ENCODE measurements around the gene ADAM19.

The ADAM19 gene

GRCh38 chr5:157561110-157561509, 14.5 kb downstream of the ADAM19 start:
- DNase-seq = no peak

GRCh38 chr5:157559301-157559700, 16.3 kb downstream of the ADAM19 start:
- DNase-seq = no peak

- no peak for DNase-seq
Measured at GRCh38 chr5:157558681-157559080, 16.9 kb downstream of the ADAM19 start.

GRCh38 chr5:157558041-157558595, 17.5 kb downstream of the ADAM19 start:
- DNase-seq = no peak

GRCh38 chr5:157556615-157557418, 18.8 kb downstream of the ADAM19 start:
- no peak for DNase-seq

GRCh38 chr5:157555037-157555640, 20.4 kb downstream of the ADAM19 start:
- no peak for DNase-seq

GRCh38 chr5:157554179-157555036, 21.2 kb downstream of the ADAM19 start:
- DNase-seq = no peak

- no peak for DNase-seq
Measured at GRCh38 chr5:157552650-157553049, 22.9 kb downstream of the ADAM19 start.

GRCh38 chr5:157550663-157551062, 24.9 kb downstream of the ADAM19 start:
- no peak for DNase-seq

GRCh38 chr5:157549954-157550549, 25.5 kb downstream of the ADAM19 start:
- DNase-seq = no peak

GRCh38 chr5:157549283-157549629, 26.3 kb downstream of the ADAM19 start:
- DNase-seq = no peak

- no peak for DNase-seq
Measured at GRCh38 chr5:157548513-157549282, 26.9 kb downstream of the ADAM19 start.

GRCh38 chr5:157547941-157548512, 27.5 kb downstream of the ADAM19 start:
- no peak for DNase-seq

- DNase-seq = no peak
Measured at GRCh38 chr5:157546456-157547100, 29.0 kb downstream of the ADAM19 start.

- DNase-seq = no peak
Measured at GRCh38 chr5:157545610-157546310, 29.8 kb downstream of the ADAM19 start.

- DNase-seq = no peak
Measured at GRCh38 chr5:157544623-157544989, 31.0 kb downstream of the ADAM19 start.

- no peak for DNase-seq
Measured at GRCh38 chr5:157543825-157544622, 31.6 kb downstream of the ADAM19 start.

- no peak for DNase-seq
Measured at GRCh38 chr5:157542282-157543000, 33.1 kb downstream of the ADAM19 start.

All from NCI-H510A treated with DMSO at 0.1 percent for 48 hours (cell line).